Measurements from ENCODE around the gene RDH5.

The RDH5 gene

GRCh38 chr12:55720071-55720564, at the start of gene RDH5:
Gene RDH5, plus strand, starts transcription at chr12:55720393. Its CDS starts 792 bp downstream, at chr12:55721185.
- no peak for TF ChIP-seq CTCF (IDR thresholded peaks at IDR 0.05)

GRCh38 chr12:55671746-55672145, 48.4 kb upstream of the RDH5 start:
- TF ChIP-seq CTCF (IDR thresholded peaks at IDR 0.05): no peak

GRCh38 chr12:55673638-55674037, 46.6 kb upstream of the RDH5 start:
- no peak for TF ChIP-seq CTCF (IDR thresholded peaks at IDR 0.05)

- TF ChIP-seq CTCF (IDR thresholded peaks at IDR 0.05): no peak
Measured at GRCh38 chr12:55675666-55676065, 44.5 kb upstream of the RDH5 start.

- TF ChIP-seq CTCF (IDR thresholded peaks at IDR 0.05): no peak
Measured at GRCh38 chr12:55676707-55677106, 43.5 kb upstream of the RDH5 start.

GRCh38 chr12:55679691-55680090, 40.5 kb upstream of the RDH5 start:
- no peak for TF ChIP-seq CTCF (IDR thresholded peaks at IDR 0.05)

- no peak; the same call in 1 of the 2 replicates for TF ChIP-seq CTCF (IDR thresholded peaks at IDR 0.05)
Measured at GRCh38 chr12:55681142-55682077, 38.8 kb upstream of the RDH5 start.

Measured in LNCAP (cell line).